Esophagus squamous epithelium (tissue), 5 donors: ENCODE data around the gene FEZF1. TPM values are rescaled to one million over a fixed set of nuclear protein-coding genes. Genes with fewer than 3 reads are reported as not detected.

ENCODE experiments used
- DNase-seq: peaks from one replicate; lab custom pipeline; 2025; lab: John Stamatoyannopoulos, UW
- H3K27ac ChIP-seq, 4 donors: fragments of 200-600 bp; sonication (generic); one replicate each; pipeline ENCODE4 v1.5.1; 2016 to 2019; ENCODE audit warnings: mild to moderate bottlenecking in 1 of 4
- H3K27me3 ChIP-seq, 4 donors: fragments of 200-600 bp; sonication (generic); 1 replicate in 3 of 4; 2 replicates in 1 of 4; pipeline versions ENCODE4 v1.5.1 to v1.6.0; 2017 to 2021; ENCODE audit warnings: antibody characterized with exemption in 1 of 4
- H3K36me3 ChIP-seq, 3 donors: fragments of 200-600 bp; sonication (generic); one replicate each; pipeline ENCODE4 v1.5.1; 2016 to 2019
- H3K4me1 ChIP-seq, 3 donors: fragments of 200-600 bp; sonication (generic); one replicate each; pipeline ENCODE4 v1.5.1; 2017 to 2019
- H3K4me3 ChIP-seq, 4 donors: fragments of 200-600 bp; sonication (generic); 1 replicate in 3 of 4; 2 replicates in 1 of 4; pipeline ENCODE4 v1.5.1; 2016 to 2019; ENCODE audit warnings: mild to moderate bottlenecking in 2 of 4, moderate library complexity in 1 of 4
- H3K9me3 ChIP-seq, 3 donors: fragments of 200-600 bp; sonication (generic); one replicate each; pipeline ENCODE4 v1.5.1; 2016 to 2019
- POLR2A ChIP-seq, 4 donors: fragments of 450-650 bp; IDR thresholded peaks; one replicate each; pipeline ENCODE4 v1.6.1; 2017; ENCODE audit warnings: antibody characterized with exemption in 4 of 4, mild to moderate bottlenecking in 4 of 4, moderate library complexity in 3 of 4
- WGBS, 2 donors: methylation state at CpG; one replicate each; pipeline ENCODE4 v1.1.5; 2018; 5-methylcytosine and 5-hydroxymethylcytosine counted together
- intact Hi-C: fragments of 100-400 bp; cut with DNase I; formaldehyde crosslinking; loops from one replicate; pipeline ENCODE4 v1.15.0; 2022
- total RNA-seq, 4 donors: library from RNA; depleted of rRNA; stranded (reverse); fragments of >200 nt; gene quantifications; one replicate each; pipeline ENCODE4 v1.1.0, GENCODE V29; 2016
- TF ChIP-seq, protein P1 (sequence below), 6 experiments: fragments of 450-650 bp in 4 of 6; fragments of 200-600 bp in 2 of 6; sonication (generic) in 2 of 6; IDR thresholded peaks; one replicate each; pipeline ENCODE4 v1.5.1; 2016 to 2019; ENCODE audit warnings: antibody characterized with exemption in 6 of 6, mild to moderate bottlenecking in 4 of 6, moderate library complexity in 4 of 6
- donor health status: DM: yes; HTN: yes; CAD: no.

The FEZF1 gene
- total RNA-seq, 4 donors from 2014 or later, result not detected

DNA sequence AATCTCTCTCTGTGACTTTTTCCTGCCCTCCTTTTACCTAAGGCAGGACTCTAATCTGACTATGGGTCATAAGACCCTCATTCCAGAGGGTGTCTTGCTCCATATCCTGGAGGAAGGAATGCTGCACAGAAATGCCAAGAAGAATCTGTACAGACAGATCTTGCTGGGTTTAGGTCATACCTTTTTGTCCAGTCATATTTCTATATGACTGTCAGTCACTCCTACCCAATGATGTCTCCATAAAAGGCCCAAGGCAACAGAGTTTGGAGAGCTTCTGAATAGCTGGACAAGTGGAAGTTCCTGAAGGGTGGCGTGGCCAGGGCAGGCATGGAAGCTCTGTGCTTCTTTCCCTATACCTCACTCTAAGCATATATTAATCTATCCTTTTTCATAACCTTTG lies 47.5 kb downstream of the FEZF1 start:
- intact Hi-C loops, result no loop called here
- H3K36me3 ChIP-seq, result no peaks in the 10 kb centered on the region
- no peaks in the 10 kb centered on the region for H3K4me1 ChIP-seq
- TF ChIP-seq POLR2A (IDR thresholded peaks at IDR 0.05), result no peak
- TF ChIP-seq, protein P1, sequence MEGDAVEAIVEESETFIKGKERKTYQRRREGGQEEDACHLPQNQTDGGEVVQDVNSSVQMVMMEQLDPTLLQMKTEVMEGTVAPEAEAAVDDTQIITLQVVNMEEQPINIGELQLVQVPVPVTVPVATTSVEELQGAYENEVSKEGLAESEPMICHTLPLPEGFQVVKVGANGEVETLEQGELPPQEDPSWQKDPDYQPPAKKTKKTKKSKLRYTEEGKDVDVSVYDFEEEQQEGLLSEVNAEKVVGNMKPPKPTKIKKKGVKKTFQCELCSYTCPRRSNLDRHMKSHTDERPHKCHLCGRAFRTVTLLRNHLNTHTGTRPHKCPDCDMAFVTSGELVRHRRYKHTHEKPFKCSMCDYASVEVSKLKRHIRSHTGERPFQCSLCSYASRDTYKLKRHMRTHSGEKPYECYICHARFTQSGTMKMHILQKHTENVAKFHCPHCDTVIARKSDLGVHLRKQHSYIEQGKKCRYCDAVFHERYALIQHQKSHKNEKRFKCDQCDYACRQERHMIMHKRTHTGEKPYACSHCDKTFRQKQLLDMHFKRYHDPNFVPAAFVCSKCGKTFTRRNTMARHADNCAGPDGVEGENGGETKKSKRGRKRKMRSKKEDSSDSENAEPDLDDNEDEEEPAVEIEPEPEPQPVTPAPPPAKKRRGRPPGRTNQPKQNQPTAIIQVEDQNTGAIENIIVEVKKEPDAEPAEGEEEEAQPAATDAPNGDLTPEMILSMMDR (IDR thresholded peaks at IDR 0.05), result no peak
- H3K27ac ChIP-seq, result no peak overlapping the region
- H3K27me3 ChIP-seq, result peaks cover 0 to 19% (median 0%) of the 10 kb centered on the region in 4 donors
- no peak overlapping the region for H3K4me3 ChIP-seq
- no peak for DNase-seq
- 54 to 80% methylated on average over 1 of the region's 1 CpG for WGBS, 2 donors
- no peaks in the 10 kb centered on the region for H3K9me3 ChIP-seq

DNA sequence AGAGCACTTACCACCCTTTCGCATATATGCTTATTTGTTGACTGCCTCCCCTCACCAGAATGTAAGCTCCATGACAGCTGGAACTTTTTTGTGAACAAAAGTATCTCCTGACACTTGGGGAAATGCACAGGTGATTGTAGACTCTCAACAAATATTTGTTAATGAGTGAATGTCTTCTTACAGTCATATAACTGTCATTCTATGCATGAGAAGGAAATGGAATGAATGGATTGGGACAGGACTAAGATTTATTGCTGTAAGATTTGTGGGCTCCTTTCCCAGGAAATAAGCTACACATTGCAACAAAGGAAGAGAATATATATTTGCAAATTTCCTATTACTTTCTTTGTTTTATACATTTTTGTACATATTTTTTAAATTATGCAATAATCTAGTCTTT lies 48.5 kb downstream of the FEZF1 start:
- no peak for DNase-seq

DNA sequence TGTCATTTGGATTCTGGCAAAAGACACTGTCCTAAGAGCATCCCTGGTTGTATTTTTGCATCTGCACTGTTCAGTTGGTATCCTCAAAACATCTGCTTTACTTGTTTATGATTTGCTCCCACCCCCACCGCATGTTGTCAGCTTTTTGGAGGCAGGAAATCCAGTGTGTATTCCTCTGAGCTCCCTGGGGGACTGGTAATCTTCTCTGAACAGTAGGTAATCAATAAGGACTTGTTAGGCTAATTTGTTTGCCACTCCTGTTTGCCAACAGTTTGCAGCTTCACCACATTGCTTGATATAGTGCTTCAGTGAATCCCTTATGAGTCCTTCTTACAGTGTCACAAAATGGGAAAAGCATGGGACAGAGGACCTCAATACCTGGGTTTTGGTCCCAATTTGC lies 49.1 kb downstream of the FEZF1 start:
- TF ChIP-seq POLR2A (IDR thresholded peaks at IDR 0.05), result no peak
- TF ChIP-seq, protein P1 (IDR thresholded peaks at IDR 0.05), result no peak
- Histone ChIP-seq H3K36me3 (no peaks in the 10 kb centered on the region), H3K4me3 (no peak overlapping the region), H3K4me1 (no peaks in the 10 kb centered on the region), H3K27me3 (peaks cover 0 to 12% (median 0%) of the 10 kb centered on the region in 4 donors), H3K27ac (no peak overlapping the region), H3K9me3 (no peaks in the 10 kb centered on the region)
- intact Hi-C loops, result no loop called here
- DNase-seq, result no peak
- WGBS, 2 donors, result 7 to 13% methylated on average over 1 of the region's 1 CpG

More for the DNA sequence above, 48.5 kb downstream of the FEZF1 start:
- intact Hi-C loops, result no loop called here
- no peaks in the 10 kb centered on the region for H3K36me3 ChIP-seq
- TF ChIP-seq, protein P1 (IDR thresholded peaks at IDR 0.05), result no peak
- no peak for TF ChIP-seq POLR2A (IDR thresholded peaks at IDR 0.05)
- WGBS, 2 donors, result 37 to 62% methylated on average over 1 of the region's 1 CpG
- H3K27me3 ChIP-seq, result peaks cover 0 to 18% (median 0%) of the 10 kb centered on the region in 4 donors
- H3K9me3 ChIP-seq, result no peaks in the 10 kb centered on the region
- no peak overlapping the region for H3K4me3 ChIP-seq
- H3K4me1 ChIP-seq, result no peaks in the 10 kb centered on the region
- H3K27ac ChIP-seq, result no peak overlapping the region

Other genes starting within 250 kb of the FEZF1 start
- 10 to 100 TPM in 3 of 4 donors, 1 to 10 TPM in 1; 5.5 to 42.7 (median 20.1) TPM for gene AASS, start 160.5 kb downstream of the FEZF1 start, total RNA-seq